GM18868 (cell line): ENCODE results near the gene CHST15.

Experiments used
- ATAC-seq: cut with Tn5 transposase; IDR thresholded peaks from one replicate; pipeline ENCODE4 v1.9.1; 2021; ENCODE audit warnings: mild to moderate bottlenecking, moderate library complexity; ENCODE audit not compliant: unreplicated experiment

Gene CHST15

DNA sequence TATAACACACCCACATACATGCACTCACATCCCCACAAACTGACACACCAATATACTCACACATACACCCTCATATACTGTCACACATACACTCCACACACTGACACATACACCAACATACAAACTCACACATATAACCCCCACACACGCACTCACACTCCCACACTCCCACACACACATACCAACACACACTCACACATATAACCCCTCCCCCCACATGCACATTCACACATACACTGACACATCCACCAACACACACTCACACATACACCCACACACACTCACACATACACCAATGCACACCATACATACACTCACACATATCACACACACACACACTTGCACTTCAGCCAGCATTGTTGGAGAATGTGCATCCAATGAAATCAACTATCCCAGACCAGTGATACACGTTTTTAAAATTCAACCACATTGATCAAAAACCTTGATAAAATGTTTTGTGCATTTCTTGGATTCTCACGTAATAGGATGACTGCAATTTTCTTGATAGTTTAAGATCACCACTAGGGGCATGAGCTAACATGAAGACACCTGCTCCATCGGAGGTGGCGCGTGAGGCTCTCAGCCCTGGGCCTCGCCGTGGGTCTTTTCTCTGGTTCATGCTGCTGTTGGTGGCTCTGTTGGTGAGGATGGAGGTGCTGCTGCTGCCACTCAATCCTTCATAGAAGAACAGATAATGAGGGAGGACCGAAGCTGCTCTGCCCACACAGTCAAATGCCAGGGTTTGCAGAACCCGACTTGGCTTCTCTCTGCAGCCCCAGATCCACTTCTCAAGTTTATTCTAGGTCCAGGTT, 32.1 kb upstream of the CHST15 start:
- ATAC-seq, result no peak

DNA sequence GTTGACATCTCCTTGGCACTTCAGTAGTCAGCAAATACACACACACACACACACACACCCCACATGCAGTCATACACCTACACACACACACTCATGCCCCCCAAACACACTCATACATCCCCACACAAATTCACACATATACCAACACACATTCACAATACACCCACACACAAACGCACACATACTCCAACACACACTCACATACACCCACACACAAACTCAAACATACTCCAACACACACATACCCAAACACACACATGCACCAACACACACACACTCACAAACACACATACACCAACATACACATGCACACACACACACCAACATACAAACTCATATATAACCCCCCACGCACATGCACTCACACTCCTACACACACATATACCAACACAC, 31.4 kb upstream of the CHST15 start:
- ATAC-seq, result no peak

DNA sequence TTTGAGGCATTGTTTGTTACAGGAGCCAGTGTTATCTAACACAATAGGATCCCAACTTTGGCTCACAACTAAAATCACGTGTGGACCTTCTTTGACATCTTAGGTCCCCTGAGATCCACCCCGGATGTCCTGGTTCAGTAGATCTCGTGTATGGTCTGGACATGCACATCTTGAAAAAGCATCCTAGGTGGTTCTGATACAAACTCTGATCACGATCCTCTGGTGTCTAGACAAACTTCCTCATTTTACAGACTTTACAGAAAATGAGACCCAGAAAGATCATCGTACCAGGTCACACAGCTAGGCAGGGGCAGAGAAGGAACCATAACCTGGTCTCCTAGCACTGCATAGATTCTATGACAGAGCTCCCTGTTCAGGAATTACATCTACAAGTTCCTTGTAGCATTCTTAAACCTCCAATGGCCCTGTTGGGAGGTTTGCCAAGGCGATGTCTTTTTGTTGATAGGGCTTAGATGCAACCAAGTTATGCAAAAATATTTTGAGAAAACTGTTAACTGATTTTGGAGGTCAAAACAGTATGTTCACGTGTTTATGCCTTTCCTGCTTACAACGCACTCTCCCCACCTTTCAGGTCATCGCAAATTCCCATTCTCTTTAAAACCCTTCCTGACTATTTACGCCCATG, 30.8 kb upstream of the CHST15 start:
- ATAC-seq, result no peak

GRCh38 chr10:124123156-124123555, 29.8 kb upstream of the CHST15 start:
- no peak for ATAC-seq

DNA sequence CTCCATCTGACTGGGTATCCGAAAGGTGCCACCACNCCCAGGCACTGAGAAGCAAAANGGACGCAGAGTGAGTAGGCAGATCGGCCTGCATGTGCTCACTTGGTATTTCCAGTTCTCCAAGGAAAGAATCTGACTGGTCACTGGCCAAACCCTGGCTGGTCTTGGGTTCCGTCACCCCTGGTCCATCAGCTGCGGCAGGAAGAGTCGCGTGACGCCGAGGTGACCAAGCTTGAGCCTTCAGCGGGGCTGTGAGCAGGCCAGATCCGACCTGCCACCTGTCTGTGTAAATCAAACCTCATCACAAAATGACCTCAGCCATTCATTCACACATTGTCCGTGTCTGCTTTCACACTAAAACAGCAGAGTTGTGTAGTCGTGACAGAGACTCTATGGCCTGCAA, 28.8 kb upstream of the CHST15 start:
- no peak for ATAC-seq

DNA sequence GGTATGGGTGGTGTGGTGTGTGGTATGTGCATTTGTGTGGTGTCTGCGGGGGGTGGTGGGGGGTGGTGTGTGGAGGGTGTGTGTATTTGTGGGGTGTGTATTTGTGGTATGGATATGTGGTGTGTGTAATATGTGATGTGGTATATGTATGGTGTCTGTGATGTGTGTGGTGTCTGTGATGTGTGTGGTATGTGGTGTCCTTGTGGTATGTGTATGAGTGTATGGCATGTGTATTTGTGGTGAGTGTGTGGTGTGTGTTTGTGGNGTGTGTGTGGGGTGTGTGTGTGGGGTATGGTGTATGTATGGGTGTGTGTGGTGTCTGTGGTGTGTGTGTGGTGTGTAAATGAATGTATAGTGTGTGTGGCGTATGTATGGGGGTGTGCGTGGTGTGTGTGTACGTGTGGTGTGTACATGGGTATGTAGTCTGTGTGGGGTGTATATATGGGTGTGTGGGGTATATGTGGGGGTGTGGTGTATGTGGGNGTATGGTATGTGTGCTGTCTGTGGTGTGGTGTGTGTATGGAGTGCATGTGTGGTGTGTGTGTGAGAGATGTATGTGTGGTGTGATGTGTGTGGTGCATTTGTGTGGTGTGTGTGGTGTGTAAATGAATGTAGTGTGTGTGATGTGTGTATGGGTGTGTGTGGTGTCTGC, 27.1 kb upstream of the CHST15 start:
- ATAC-seq, result no peak

GRCh38 chr10:124119946-124120345, 26.5 kb upstream of the CHST15 start:
- no peak for ATAC-seq

DNA sequence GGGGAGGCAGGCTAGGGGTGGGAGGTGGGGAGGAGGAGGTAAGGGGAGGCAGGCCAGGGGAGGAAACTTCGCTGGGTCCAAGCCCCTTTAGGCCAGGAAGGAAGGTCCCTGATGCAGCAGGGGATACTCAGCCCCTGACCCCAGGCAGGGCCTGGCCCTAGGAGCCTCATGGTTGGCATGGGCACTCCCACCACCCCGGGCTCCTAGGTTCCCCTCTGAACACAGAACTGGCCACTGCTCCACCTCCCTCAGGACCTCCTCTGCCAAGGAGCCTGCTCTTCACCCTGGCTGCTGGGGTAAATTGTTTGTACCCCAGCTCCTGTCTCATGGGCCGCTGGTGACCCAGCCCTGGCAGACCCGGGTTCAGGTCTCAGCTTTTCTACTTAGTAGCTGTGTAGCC, 25.8 kb upstream of the CHST15 start:
- no peak for ATAC-seq

DNA sequence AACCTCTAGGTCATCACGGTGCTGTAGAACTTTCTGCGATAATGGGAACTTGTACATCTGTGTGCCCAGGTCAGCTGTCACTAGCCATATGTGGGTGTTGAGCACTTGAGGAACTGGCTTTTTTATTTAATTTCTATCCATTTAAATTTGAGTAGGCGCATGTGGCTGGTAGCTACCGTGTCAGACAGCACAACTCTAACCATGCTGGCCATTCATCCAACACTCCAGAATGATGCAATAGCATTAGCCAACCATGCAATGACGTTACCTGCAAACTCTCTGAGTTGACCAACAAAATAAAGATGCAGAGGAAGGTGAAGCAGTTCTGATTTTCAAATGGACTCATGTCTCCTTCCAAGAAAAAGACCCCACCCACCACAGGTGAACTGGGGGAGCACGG, 24.4 kb upstream of the CHST15 start:
- no peak for ATAC-seq

DNA sequence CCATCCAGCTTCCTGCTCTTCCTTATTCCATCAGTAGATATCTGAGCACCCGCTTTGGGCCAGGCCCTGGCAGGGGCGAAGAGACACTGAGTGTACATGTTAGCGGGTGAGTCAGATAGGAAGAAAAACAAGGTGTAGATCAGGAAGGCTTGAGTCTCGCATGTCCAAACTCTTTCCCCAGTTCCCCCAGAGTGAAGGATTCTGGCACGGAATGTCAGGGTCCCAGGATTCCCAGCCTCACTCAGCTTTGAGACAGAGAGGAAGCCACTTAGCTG, 24.1 kb upstream of the CHST15 start:
- ATAC-seq, result no peak

DNA sequence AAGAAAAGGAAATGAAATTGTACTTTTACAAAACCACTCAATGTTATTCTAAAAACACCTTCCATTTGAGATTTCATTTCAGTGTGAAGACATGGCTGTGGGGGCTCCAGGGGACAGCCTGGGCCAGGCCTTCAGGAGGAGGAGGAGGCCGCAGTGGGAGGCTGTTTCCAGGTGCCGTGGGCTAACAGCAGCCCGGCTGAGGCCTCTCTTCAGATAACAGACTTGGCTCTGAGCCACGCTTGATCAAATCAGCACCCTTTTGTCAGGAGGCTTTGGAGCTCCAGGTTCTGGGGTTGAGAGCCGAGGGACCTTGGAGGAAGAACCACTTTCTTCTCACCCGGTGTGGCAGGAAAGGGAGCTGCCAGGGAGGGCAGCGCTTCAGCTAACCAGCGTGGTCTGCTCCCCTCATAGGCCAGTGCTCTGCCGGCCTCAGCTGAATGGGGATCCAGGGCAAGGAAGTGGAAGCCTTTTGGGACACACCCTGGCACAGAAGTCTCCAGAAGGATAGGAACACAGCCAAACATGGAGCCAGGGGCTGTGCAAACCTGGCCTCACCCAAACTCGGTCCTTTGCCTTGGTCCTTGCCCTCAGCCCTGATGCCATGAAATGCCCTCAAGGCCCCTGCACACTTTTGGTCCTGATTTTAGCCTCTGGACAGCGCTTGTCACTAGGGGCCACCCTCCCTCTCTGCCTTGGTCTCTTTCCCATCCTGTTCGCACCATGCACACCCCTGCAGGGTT, 23.5 kb upstream of the CHST15 start:
- ATAC-seq, result no peak

DNA sequence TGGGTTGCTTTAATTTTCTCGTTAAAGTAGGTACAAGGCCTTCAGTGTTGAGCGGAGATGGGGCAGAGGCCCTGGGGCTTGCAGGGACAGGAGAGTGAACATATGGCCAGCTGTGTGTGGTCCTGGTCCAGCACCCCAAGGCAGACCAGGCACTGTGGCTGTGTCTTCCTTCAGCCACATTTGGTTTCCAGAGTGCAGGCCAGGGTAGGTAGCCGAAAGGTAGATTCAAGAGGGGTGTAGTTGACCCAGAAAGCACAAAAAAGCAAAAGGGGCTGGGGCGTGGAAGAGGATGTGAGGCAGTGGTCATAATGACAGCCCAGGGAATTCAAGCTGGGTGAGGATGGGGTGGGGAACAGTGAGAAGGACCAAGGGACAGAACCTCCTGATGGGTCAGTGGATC, 21.3 kb upstream of the CHST15 start:
- ATAC-seq, result no peak

- no peak for ATAC-seq
Observed at GRCh38 chr10:124112891-124113580, 19.6 kb upstream of the CHST15 start.

DNA sequence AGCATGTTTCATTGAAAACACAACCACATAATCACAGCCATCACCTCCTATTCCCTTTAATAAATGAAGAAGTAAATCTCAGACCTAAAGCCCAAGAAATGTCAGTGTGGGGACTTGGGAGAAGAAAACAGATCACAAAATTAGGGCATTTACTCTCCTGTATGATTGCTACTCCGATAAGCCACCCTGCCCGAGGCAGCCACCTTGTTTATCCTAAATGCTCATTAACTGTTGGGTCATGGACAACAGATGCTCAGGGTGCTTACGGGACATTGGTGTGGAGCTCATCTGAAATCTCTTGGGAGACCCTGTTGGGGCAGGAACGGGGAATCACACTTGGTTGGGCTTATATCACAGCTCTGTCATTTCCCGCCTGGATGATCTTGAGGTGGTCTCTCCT, 17.5 kb upstream of the CHST15 start:
- no peak for ATAC-seq

DNA sequence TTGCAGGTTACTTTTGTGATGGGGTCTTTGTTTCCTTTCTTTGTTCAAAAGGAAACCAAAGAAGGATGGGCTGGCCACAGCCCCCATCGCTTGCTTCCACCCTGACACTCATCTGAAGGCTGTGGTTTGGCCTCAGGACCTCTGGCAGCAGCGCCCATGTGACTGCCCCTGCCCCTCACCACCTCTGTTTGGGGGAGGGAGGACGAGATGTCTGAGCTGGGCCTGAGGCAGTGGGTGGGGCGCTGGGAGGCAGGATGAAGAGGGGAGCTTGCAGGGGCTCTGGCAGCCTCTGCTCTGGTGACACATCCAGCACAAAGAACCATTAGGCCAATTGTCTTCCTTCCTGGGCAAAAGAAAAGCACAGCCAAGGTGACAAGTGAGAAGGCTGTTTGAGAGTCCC, 15.9 kb upstream of the CHST15 start:
- no peak for ATAC-seq

DNA sequence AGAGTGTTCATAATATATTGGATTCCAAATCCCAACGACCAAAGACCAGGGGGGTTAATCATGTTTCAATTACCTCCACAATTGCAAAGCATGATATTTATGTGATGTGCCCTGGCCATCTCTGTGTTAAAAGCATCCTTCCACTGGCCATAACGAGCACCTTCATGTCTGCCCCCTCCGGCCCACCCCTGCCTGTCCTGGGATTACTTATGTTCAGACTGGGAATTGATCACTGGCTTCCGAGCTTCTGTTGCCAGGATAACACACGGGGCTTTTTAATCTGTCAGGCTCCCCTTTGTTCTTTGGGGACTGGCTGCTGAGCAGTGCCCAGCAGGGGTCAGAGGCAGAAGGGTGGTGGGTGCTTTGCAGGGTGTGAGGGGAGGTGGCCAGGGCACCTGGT, 13.7 kb upstream of the CHST15 start:
- no peak for ATAC-seq

GRCh38 chr10:124106241-124106879, 13.0 kb upstream of the CHST15 start:
- ATAC-seq, result peak; percentile 76

DNA sequence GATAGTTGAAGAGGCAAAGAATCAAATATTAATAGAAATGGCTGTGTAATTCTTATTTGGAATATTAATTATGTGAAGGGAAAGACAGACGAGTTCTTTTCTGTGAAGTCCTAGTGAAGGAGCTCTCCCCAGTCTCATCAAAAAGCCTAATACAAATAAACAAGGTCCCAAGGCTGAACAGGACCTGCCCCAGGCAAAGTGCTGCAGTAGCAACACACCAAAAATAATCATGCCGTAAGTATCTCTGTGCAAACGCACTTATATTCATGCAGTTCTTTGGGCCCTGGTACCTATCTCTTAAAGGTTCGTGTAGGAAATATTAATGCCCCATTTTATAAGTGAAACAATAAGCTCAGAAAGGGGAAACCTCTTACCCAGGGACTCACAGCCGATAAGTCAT, 12.2 kb upstream of the CHST15 start:
- ATAC-seq, result no peak

GRCh38 chr10:124105045-124105444, 11.6 kb upstream of the CHST15 start:
- ATAC-seq, result no peak

DNA sequence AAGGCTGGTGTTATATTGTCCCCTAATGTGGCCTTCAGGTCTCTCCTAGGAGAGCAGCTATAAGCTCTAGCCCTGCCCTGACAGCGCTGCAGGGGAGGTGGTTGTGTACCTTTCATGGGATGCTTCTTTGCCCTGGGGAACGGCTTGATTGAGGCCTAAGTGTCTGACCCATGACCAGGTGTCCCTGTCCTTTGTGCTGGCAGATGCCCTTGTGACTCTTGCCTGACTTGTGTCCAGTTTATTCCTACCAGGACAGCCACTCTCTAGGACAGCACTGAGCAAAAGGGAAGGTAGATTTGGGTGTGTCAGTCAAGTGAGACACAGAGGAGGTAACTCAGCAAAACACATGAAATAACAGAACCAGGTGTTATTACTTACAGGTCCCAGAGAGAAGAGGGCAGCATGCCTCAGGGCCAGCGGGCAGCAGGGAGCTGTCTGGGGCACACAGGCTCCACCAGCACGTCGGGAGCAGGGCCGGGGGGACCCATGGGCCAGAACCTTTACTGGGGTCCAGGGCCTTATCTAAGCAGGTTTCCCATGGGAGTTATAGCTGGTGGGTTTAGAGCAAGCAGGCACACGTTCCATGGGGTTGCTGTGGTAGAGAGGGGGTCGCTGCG, 10.7 kb upstream of the CHST15 start:
- no peak for ATAC-seq
